Measurements from ENCODE around the gene IGSF8.

Gene IGSF8

GRCh38 chr1:160103658-160104408, 5.4 kb upstream of the IGSF8 start:
- DNase-seq: no peak

GRCh38 chr1:160101717-160102522, 3.5 kb upstream of the IGSF8 start:
- DNase-seq: no peak

- peak; percentile 85 for DNase-seq
Observed at GRCh38 chr1:160101037-160101716, 2.8 kb upstream of the IGSF8 start.

- DNase-seq: no peak
Observed at GRCh38 chr1:160099716-160100375, 1.4 kb upstream of the IGSF8 start.

- DNase-seq: peak; percentile 98
Observed at GRCh38 chr1:160098852-160099561, 588 bp upstream of the IGSF8 start.

GRCh38 chr1:160097151-160097910, 1.1 kb downstream of the IGSF8 start:
- DNase-seq: no peak

- DNase-seq: no peak
Observed at GRCh38 chr1:160096274-160097116, 1.9 kb downstream of the IGSF8 start.

GRCh38 chr1:160095382-160096105, 2.9 kb downstream of the IGSF8 start:
- no peak for DNase-seq

- DNase-seq: no peak
Observed at GRCh38 chr1:160094806-160095205, 3.6 kb downstream of the IGSF8 start.

GRCh38 chr1:160094291-160094625, 4.2 kb downstream of the IGSF8 start:
- no peak for DNase-seq

- no peak for DNase-seq
Observed at GRCh38 chr1:160093624-160094290, 4.7 kb downstream of the IGSF8 start.

GRCh38 chr1:160093069-160093395, 5.4 kb downstream of the IGSF8 start:
- no peak for DNase-seq

GRCh38 chr1:160092366-160093068, 5.9 kb downstream of the IGSF8 start:
- DNase-seq: no peak

- DNase-seq: no peak
Observed at GRCh38 chr1:160091666-160092223, 6.7 kb downstream of the IGSF8 start.

- DNase-seq: no peak
Observed at GRCh38 chr1:160090760-160091159, 7.7 kb downstream of the IGSF8 start.

- no peak for DNase-seq
Observed at GRCh38 chr1:160089883-160090282, 8.5 kb downstream of the IGSF8 start.

- no peak for DNase-seq
Observed at GRCh38 chr1:160087118-160087662, 11.2 kb downstream of the IGSF8 start.

- DNase-seq: no peak
Observed at GRCh38 chr1:160086456-160086892, 11.9 kb downstream of the IGSF8 start.

All from right forelimb (tissue), 1 donor.